HG03575 (cell line): ENCODE results near the gene ADAMTS8.

ENCODE experiments used
- ATAC-seq: cut with Tn5 transposase; IDR thresholded peaks from one replicate; pipeline ENCODE4 v1.9.1; 2021; ENCODE audit not compliant: unreplicated experiment, insufficient number of reproducible peaks, low FRiP score; ENCODE audit errors: extremely low read depth

ADAMTS8 gene

DNA sequence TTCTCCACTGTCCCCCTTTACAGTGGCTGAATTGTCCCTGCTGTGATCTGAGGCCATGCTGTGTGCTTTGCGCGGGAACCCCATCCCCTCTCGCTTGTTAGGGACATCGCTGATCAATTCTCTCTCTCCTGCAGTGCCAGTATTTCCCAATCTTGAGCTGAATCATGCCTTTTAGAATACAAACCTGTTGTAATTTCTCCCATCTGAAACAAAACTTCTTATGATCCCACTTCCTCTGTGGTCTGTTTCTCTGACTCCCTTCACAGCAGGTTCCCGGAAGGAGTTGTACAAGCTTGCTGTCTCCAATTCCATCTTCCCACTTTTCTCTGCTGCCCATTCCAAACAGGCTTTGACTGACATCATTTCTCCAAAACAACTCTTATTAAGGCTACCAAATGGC is 36.9 kb upstream of the ADAMTS8 start:
- no peak for ATAC-seq

DNA sequence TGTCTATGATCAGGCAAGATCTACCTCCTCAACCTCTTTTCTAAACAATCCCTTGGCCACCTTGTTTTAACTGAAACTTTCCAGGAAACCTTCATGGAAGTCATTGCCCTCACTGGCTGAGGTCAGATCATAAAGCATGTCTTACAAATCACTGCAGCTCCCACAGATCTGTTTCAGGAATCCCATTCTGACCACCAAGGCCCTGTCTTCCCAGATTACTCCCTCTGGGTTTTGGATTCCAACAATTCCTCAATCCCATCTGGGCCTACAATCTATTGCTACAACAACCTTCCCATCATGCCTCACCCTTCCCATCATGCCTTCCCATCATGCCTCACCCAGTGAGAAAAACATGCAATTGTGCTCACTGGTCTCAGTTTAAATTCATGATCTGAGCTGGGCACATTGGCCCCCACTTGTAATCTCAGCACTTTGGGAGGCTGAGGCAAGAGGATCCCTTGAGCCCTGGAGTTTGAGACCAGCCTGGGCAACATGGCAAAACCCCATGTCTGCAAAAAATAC is 35.9 kb upstream of the ADAMTS8 start:
- ATAC-seq, result no peak

GRCh38 chr11:130462931-130463330 is 34.5 kb upstream of the ADAMTS8 start:
- ATAC-seq, result no peak

DNA sequence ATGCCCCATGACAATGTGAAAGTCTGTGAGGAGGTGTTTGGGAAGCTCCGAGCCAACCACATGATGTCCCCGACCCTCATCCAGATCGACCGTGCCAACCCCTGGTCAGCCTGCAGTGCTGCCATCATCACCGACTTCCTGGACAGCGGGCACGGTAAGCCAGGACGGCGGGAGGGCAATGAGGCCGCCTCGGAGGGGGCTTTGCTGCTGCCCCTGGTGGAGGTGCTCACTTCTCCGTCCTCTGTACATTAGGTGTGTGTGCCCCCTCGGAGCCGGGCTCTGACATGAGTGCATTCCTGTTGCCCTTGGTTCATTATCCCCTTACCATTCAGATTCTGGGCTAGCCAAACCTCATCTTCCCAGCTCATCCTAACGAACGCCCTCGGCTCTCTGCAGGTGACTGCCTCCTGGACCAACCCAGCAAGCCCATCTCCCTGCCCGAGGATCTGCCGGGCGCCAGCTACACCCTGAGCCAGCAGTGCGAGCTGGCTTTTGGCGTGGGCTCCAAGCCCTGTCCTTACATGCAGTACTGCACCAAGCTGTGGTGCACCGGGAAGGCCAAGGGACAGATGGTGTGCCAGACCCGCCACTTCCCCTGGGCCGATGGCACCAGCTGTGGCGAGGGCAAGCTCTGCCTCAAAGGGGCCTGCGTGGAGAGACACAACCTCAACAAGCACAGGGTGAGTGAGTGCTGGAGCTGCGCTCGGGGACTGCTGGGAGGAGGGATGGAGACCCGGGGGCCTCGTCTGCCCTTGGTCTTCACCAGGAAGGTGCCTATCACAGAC is 33.9 kb upstream of the ADAMTS8 start:
- no peak for ATAC-seq

DNA sequence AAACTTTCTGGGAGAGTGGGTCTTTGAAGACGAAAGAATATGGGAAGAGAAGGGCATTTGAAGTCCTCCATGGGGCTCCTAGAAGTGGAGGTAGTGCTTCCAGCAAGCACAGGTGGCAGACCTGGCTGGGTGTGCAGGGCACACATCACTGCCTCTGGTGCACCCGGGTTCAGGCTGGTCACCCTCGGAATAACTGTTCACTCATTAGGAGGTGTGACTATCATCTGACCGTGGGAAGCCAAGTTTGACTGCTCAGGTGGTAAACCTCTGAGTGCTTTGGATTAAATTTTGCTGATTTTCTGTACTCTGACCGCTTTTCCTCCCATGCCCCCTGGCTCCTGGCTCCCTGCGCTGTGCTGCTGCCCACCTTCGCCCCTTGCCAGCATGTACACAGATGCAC is 31.1 kb upstream of the ADAMTS8 start:
- no peak for ATAC-seq

- ATAC-seq, result no peak
Observed at GRCh38 chr11:130458410-130458729, 30.0 kb upstream of the ADAMTS8 start.

GRCh38 chr11:130457623-130458409 is 29.4 kb upstream of the ADAMTS8 start:
- ATAC-seq, result no peak

- no peak for ATAC-seq
Observed at GRCh38 chr11:130456286-130456685, 27.9 kb upstream of the ADAMTS8 start.

DNA sequence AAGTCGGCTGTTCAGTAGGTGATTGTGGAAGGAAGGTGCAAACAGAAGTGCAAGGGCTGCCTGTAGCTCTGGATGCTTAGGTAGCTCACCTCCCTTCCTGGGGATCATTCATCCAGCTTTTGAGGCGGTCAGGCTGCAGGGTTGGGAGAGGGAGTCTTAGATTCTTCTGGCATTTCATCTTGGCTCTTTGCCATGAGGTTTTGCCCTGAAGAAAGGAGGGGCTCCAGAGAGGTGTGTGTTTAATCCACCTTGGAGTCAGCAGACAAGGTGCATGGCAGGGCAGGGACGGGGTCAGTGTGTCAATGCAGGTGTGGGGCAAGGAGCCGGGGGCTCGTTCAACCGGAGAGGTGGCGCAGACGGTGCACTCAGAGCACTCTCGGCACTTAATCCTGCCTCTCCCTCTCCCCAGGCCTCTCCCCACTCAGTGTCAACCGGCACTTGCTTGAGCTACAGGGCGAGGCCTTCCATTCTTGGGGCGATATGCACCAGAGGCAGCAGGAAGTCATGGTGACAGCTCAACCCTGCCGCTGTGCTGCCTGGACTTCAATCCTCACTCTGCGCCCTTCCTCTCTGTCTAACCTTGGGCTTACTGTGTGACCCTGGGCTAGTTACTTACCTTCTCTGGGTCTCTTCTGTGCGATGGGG is 27.2 kb upstream of the ADAMTS8 start:
- no peak for ATAC-seq

DNA sequence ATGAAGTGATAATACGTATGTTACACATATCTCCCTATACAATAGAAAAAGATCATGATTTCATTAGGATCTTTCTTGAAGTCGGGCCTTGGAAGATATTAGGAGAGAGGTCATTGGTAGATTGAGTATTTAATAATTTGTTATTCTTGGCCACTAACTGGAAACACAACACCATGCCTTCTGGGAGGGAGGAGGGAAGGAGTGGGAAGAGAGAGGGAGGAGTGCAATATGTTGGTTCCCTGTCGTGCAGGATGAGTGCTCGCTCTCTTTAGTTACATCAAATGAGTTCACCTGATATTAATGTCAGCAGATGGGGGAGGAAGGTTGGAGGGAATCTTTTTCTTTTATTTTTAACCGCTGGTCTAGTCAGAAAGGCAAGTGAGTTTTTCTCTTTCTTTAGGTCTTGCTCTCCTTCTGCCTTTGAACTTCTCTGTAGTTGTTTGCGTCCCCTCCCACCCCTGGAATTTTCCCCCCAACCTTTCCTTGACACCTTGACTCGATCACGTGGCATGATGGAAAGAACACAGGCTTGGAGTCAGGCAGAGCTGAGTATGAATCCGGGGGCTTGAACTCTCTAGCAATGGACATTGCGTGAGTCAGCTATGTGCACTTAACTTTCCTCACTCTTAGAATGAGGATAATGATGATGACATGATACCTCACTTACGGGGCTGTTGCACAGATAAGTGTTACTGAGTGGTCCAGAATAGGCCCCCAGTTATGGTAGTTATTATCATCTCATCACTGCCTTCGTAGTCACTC is 26.3 kb upstream of the ADAMTS8 start:
- no peak for ATAC-seq

GRCh38 chr11:130452940-130453339 is 24.5 kb upstream of the ADAMTS8 start:
- no peak for ATAC-seq

- ATAC-seq, result no peak
Observed at GRCh38 chr11:130452176-130452575, 23.8 kb upstream of the ADAMTS8 start.

DNA sequence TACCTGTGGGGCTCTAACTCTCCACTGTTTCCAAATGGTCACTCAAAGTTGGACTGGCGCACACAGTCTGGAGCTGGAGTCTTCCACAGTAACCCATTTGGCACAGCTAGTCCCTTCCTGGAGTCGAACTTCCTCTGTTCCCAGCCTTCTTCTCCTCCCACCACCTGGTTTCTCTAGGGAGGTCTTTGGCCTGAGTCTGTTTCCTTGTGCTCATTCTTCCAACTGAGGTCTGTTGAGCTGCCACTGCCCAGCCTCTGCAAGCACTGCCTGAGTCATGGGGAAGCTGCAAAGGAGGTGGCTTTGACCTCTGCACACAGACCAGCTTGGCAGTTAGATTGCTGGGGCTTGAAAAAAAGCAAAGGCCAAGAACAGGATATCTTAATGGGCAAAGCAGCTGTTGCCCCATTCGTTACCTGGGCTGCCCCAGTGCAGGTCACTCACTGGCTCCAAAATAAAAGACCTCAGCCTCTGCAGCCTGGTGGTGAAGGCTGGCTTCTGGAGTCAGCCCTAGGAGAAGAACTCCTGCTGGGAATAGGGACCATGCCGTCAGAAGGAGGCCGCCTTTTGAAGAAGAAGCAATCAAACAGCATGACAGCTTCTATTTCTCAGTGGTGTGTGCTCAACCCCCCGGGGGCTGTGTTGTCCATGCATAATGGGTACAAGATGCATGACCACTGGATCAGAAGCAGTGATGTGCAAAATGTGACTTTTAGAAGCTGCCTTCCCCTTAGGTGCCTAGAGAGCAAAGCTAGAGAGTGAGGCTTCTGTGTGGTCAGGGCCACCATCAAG is 23.0 kb upstream of the ADAMTS8 start:
- ATAC-seq, result no peak

DNA sequence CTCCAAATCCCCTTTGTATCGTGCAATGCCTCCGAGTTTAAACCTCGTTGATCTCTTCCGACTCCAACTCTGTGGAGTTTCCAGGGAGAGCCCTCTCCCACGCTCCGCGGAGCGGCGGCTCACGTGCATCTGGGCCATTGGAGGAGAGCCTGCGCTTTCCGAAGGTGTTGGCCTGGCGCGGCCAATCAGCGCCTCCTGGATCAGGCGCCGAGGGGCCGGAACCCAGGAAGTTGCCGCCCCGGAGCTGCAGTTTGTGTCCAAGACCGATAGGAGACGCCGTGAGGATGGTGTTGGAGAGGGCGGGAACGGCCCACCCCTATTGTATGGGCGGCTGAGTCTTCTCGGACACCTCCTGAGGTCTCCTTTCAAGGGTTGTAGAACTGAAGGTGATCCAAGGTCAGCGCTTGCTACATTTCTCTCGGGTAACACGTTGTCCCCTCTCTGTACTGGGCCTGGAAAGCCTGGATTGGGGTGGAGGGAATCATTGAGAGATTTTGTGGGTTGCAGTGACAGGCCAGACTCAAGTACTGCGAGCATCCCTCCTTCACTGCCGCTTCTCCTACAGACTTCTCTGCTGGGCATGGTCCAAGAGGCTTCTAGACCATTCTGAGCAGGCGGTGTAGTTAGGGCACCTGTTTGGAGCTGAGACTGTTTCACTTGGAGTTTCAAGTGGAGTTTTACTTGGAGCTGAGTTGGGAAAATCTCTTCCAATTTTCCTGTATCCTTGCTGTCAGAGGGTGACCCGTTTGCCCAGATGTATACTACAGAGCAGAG is 21.8 kb upstream of the ADAMTS8 start:
- ATAC-seq, result no peak

DNA sequence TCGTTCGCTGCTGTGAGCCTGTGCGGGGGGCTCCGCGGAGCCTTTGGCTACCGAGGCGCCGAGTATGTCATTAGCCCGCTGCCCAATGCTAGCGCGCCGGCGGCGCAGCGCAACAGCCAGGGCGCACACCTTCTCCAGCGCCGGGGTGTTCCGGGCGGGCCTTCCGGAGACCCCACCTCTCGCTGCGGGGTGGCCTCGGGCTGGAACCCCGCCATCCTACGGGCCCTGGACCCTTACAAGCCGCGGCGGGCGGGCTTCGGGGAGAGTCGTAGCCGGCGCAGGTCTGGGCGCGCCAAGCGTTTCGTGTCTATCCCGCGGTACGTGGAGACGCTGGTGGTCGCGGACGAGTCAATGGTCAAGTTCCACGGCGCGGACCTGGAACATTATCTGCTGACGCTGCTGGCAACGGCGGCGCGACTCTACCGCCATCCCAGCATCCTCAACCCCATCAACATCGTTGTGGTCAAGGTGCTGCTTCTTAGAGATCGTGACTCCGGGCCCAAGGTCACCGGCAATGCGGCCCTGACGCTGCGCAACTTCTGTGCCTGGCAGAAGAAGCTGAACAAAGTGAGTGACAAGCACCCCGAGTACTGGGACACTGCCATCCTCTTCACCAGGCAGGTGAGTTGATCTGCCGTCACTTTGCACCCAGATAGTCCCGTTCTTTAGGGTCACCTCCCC is 21.0 kb upstream of the ADAMTS8 start:
- ATAC-seq, result no peak

DNA sequence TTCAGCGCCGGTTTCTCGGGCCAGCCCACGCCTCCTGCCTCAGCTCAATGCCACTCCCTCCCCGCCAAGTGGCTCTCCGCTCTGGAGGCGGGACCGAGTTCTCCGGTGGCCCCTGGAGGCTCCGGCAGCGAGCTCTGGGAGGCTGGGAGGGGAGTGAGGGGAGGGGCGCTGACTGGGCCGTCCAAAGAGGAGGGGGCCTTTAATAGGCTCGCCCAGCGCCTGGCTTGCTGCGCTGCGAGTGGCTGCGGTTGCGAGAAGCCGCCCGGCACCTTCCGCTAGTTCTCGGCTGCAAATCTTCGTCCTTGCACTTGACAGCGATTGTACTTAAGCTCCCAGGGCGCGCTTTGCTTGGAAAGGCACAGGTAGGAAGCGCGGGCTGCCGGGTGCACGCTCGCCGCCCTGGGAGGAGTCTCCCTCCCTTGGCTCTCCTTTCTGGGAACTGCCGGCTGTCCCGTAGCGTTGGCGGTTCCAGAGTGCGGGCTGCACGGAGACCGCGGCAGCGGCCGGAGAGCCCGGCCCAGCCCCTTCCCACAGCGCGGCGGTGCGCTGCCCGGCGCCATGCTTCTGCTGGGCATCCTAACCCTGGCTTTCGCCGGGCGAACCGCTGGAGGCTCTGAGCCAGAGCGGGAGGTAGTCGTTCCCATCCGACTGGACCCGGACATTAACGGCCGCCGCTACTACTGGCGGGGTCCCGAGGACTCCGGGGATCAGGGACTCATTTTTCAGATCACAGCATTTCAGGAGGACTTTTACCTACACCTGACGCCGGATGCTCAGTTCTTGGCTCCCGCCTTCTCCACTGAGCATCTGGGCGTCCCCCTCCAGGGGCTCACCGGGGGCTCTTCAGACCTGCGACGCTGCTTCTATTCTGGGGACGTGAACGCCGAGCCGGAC is 20.3 kb upstream of the ADAMTS8 start, which contains the start of gene ADAMTS15:
TSS of gene ADAMTS15 (plus strand) at position 230 of the 894 bp plus-strand sequence. CDS start at position 559, 329 bp downstream.
- no peak for ATAC-seq
